PC-9 (cell line): Measurements from ENCODE around the gene NEURL1B.

Experiments used
- EZH2 ChIP-seq: fragments of 200-600 bp; sonication (generic); IDR thresholded peaks from 2 replicates; pipeline ENCODE4 v1.8.0; 2017; ENCODE audit warnings: antibody characterized with exemption, low read depth
- TF ChIP-seq, protein P1 (sequence below): fragments of 200-600 bp; sonication (generic); conservative IDR thresholded peaks from 2 replicates; pipeline ENCODE4 v1.6.1; 2017; ENCODE audit warnings: mixed run types, antibody characterized with exemption, mild to moderate bottlenecking, moderate library complexity

DNA sequence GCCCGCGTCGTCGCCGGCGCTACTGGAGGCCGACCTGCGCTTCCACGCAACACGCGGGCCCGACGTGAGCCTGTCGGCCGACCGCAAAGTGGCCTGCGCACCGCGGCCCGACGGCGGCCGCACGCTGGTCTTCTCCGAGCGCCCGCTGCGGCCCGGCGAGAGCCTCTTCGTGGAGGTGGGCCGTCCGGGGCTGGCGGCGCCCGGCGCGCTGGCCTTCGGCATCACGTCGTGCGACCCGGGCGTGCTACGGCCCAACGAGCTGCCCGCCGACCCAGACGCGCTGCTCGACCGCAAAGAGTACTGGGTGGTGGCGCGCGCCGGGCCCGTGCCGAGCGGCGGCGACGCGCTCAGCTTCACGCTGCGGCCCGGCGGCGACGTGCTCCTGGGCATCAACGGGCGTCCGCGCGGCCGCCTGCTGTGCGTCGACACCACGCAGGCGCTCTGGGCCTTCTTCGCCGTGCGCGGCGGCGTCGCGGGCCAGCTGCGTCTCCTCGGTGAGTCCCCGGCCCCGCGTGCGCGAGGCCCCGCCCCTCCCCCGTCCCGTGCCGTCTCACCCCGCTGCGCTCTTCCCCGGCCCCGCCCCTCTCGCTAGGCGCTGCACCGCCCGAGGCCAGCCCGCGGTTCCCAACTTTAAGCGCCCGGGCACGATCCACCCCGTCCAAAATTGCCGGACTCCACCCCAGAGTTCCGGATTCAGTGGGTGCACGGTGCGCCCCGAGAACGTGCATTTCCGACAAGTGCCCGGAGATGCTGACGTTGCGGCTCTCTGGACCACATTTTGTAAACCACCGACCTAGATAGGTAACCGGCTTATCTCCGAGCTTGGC, 42.8 kb downstream of the NEURL1B start:
- no peak for TF ChIP-seq EZH2
- TF ChIP-seq, protein P1, sequence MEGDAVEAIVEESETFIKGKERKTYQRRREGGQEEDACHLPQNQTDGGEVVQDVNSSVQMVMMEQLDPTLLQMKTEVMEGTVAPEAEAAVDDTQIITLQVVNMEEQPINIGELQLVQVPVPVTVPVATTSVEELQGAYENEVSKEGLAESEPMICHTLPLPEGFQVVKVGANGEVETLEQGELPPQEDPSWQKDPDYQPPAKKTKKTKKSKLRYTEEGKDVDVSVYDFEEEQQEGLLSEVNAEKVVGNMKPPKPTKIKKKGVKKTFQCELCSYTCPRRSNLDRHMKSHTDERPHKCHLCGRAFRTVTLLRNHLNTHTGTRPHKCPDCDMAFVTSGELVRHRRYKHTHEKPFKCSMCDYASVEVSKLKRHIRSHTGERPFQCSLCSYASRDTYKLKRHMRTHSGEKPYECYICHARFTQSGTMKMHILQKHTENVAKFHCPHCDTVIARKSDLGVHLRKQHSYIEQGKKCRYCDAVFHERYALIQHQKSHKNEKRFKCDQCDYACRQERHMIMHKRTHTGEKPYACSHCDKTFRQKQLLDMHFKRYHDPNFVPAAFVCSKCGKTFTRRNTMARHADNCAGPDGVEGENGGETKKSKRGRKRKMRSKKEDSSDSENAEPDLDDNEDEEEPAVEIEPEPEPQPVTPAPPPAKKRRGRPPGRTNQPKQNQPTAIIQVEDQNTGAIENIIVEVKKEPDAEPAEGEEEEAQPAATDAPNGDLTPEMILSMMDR, result no peak
